Lower leg skin (tissue), 4 donors: Measurements from ENCODE around the gene PRCC. TPM values are rescaled to one million over a fixed set of nuclear protein-coding genes. Genes with fewer than 3 reads are reported as not detected.

Experiments used
- DNase-seq, 2 donors: peaks; one replicate each; pipeline ENCODE4 v3.0.0-alpha.2; 2019; ENCODE audit warnings: low spot score in 2 of 2
- H3K4me3 ChIP-seq: fragments of 200-600 bp; sonication (generic); 2 replicates; pipeline ENCODE4 v1.5.1; 2017; ENCODE audit warnings: mild to moderate bottlenecking, low read depth; ENCODE audit not compliant: poor library complexity, severe bottlenecking
- POLR2A ChIP-seq, 2 donors: fragments of 450-650 bp; IDR thresholded peaks; one replicate each; pipeline ENCODE4 v1.6.1; 2016 to 2017; ENCODE audit warnings: antibody characterized with exemption in 2 of 2, mild to moderate bottlenecking in 1 of 2, moderate library complexity in 1 of 2
- WGBS, 2 donors: methylation state at CpG; one replicate each; pipeline ENCODE4 v1.1.5; 2018; 5-methylcytosine and 5-hydroxymethylcytosine counted together
- intact Hi-C: fragments of 100-400 bp; cut with DNase I; formaldehyde crosslinking; loops from one replicate; pipeline ENCODE4 v1.15.0; 2023; ENCODE audit warnings: low total_unique reads
- total RNA-seq, 4 donors: library from RNA; depleted of rRNA; stranded (reverse); fragments of >200 nt; gene quantifications; one replicate each; pipeline ENCODE4 v1.1.0, GENCODE V29; 2016
- TF ChIP-seq, protein P1 (sequence below), 3 donors: fragments of 450-650 bp; IDR thresholded peaks; one replicate each; pipeline ENCODE4 v1.5.1; 2016; ENCODE audit warnings: antibody characterized with exemption in 3 of 3, mild to moderate bottlenecking in 3 of 3, moderate library complexity in 2 of 3

PRCC gene
- total RNA-seq, 4 donors from 2014 or later: 35.4 to 45.6 (median 38.8) TPM

DNA sequence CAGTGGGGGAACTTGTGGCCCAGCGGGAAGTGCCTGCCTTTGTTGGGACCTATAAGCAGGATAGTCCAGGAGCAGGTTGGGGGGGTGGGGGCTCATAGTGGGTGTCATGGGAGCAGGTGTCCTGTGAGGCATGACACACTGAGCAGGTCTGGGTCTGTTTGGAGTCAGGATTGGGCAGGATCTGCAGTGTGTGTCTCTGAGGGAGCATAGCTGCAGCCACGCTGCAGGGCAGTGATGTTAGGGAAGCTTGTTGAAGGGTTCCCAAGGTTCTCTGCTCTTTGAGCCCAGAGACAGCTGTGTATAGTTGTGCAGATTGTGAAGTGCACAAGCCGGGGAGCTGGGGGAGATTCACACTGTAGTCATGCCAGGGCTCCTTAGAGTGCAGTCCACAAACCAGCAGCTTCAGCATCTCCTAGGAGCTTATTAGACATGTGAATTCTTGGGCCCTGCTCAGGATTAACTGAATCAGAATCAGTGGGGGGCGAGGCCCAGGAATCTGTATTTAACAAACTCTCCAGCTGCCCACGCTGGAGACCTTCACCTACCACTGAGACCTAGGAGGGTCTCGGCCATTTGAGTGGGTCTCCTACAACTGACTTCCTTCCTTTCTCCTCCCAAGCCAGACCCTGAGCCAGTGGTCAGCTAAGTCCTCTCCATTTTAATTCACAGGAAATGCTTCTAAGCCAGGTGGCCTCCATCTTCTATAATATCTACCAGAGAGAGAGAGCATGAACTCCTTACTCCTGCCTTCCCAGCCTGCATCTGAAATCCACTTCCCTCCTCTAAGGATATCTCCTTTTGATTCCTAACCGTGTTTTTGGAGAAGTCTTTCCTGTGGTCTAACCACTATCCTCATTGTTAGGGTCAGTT, 80.5 kb downstream of the PRCC start:
- DNase-seq: no peak
- intact Hi-C loops: no loop called here
- WGBS, 2 donors: 79 to 81% methylated on average over 7 of the region's 7 CpGs
- no peak overlapping the region for H3K4me3 ChIP-seq
- no peak for TF ChIP-seq POLR2A (IDR thresholded peaks at IDR 0.05)
- TF ChIP-seq, protein P1, sequence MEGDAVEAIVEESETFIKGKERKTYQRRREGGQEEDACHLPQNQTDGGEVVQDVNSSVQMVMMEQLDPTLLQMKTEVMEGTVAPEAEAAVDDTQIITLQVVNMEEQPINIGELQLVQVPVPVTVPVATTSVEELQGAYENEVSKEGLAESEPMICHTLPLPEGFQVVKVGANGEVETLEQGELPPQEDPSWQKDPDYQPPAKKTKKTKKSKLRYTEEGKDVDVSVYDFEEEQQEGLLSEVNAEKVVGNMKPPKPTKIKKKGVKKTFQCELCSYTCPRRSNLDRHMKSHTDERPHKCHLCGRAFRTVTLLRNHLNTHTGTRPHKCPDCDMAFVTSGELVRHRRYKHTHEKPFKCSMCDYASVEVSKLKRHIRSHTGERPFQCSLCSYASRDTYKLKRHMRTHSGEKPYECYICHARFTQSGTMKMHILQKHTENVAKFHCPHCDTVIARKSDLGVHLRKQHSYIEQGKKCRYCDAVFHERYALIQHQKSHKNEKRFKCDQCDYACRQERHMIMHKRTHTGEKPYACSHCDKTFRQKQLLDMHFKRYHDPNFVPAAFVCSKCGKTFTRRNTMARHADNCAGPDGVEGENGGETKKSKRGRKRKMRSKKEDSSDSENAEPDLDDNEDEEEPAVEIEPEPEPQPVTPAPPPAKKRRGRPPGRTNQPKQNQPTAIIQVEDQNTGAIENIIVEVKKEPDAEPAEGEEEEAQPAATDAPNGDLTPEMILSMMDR (IDR thresholded peaks at IDR 0.05): no peak

DNA sequence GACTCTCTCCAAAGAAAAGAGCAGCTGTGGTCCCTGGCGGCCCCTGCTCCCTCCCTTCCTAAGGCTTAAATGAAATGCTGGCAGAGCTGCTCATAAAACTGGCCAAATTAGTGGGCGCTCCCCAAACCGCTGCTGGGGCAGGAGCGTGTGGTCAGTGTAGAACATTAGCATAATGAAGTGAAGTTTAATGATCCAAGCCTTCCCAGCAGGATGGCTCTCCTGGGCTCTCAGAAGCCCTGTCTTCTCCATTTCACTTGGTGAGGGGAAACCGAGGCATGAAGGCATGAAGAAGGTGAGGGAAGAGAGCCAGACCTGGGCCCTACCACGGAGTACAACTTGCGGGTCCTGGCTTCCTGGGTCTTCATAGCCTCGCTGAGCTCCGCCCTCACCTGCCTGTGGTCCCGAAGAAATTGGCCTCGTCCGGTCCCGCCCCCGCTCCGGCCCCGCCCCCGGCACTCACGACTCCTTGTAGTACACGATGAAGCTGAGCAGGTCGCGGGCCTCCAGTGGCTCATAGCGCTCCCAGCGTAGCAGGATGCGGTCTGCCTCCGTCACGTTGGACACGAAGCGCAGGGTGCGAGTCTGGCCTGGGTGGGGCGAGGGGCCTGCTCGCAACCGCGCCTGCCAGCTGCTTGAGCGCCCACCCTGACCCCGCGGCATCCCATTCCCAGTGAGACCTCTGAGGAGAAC, 81.3 kb downstream of the PRCC start:
- 18 to 19% methylated on average over 22 to 24 of the region's 36 CpGs for WGBS, 2 donors
- no peak for TF ChIP-seq POLR2A (IDR thresholded peaks at IDR 0.05)
- TF ChIP-seq, protein P1 (IDR thresholded peaks at IDR 0.05): no peak
- DNase-seq: no peak
- no peak overlapping the region for H3K4me3 ChIP-seq
- intact Hi-C loops: no loop called here

DNA sequence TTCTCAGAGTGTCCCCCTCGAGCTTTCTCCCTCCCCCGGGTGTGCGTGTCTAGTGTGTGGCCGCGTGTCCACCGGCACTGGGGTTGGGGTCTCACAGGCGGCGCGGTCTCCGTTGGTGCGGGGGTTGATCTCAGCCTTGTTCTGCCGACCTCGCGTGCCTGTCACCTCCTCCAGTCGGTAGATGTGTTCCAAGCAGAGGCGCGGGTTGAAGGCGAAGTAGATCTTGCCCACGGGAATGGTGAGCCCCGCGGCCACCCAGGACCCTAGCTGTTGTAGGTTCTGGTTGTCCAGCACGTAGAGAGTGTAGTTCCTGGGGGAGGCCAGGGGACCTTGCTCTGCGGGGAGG, 81.8 kb downstream of the PRCC start:
- intact Hi-C loops: no loop called here
- no peak for TF ChIP-seq POLR2A (IDR thresholded peaks at IDR 0.05)
- TF ChIP-seq, protein P1 (IDR thresholded peaks at IDR 0.05): no peak
- 30 to 36% methylated on average over 20 to 22 of the region's 23 CpGs for WGBS, 2 donors
- DNase-seq: no peak
- H3K4me3 ChIP-seq: no peak overlapping the region

Other genes with a start within 250 kb of the PRCC start
- 1 to 10 TPM in 3 of 4 donors, under 1 TPM in 1; 0.98 to 3.0 (median 2.1) TPM for gene IQGAP3, start 195.0 kb upstream of the PRCC start, total RNA-seq
- under 1 TPM in 1 of 4 donors, not detected in 3; 0.19 TPM for gene TTC24, start 187.8 kb upstream of the PRCC start, total RNA-seq
- 10 to 100 TPM; 37.0 to 52.7 (median 45.8) TPM for gene NAXE, start 175.8 kb upstream of the PRCC start, total RNA-seq
- 10 to 100 TPM in 3 of 4 donors, 1 to 10 TPM in 1; 10.0 to 18.5 (median 13.9) TPM for gene GPATCH4, start 166.1 kb upstream of the PRCC start, total RNA-seq
- gene HAPLN2, start 148.1 kb upstream of the PRCC start, total RNA-seq: 1 to 10 TPM in 1 of 4 donors, under 1 TPM in 2, not detected in 1; 0.68 to 1.0 (median 0.80) TPM
- 10 to 100 TPM; 21.9 to 50.1 (median 26.0) TPM for gene BCAN, start 125.4 kb upstream of the PRCC start, total RNA-seq
- gene NES, start 90.1 kb upstream of the PRCC start, total RNA-seq: 1 to 10 TPM; 2.4 to 8.9 (median 5.0) TPM
- gene CRABP2, start 62.0 kb upstream of the PRCC start, total RNA-seq: 100 to 1,000 TPM in 1 of 4 donors, 10 to 100 TPM in 3; 67.9 to 103 (median 96.1) TPM
- gene METTL25B, start 39.1 kb upstream of the PRCC start, total RNA-seq: 10 to 100 TPM; 20.3 to 39.0 (median 28.2) TPM
- 10 to 100 TPM; 13.4 to 21.4 (median 16.7) TPM for gene ISG20L2, start 38.8 kb upstream of the PRCC start, total RNA-seq
- 10 to 100 TPM; 34.0 to 44.9 (median 41.5) TPM for gene MRPL24, start 26.4 kb upstream of the PRCC start, total RNA-seq
- 100 to 1,000 TPM; 210 to 233 (median 222) TPM for gene HDGF, start 15.9 kb upstream of the PRCC start, total RNA-seq
- gene SH2D2A, start 49.3 kb downstream of the PRCC start, total RNA-seq: 1 to 10 TPM in 1 of 4 donors, not detected in 3; 1.5 TPM
- gene INSRR, start 91.6 kb downstream of the PRCC start, total RNA-seq: not detected
- gene NTRK1, start 93.3 kb downstream of the PRCC start, total RNA-seq: under 1 TPM in 1 of 4 donors, not detected in 3; 0.23 TPM
- 10 to 100 TPM in 1 of 4 donors, 1 to 10 TPM in 3; 2.1 to 10.2 (median 6.6) TPM for gene PEAR1, start 126.2 kb downstream of the PRCC start, total RNA-seq
- not detected for gene LRRC71, start 153.1 kb downstream of the PRCC start, total RNA-seq